ENCODE data around the gene NTSR1. TPM values are rescaled to one million over a fixed set of nuclear protein-coding genes. Genes with fewer than 3 reads are reported as not detected.

The NTSR1 gene
- under 1 TPM in 3 of 5 donors, not detected in 2; 0.33 to 0.63 (median 0.53) TPM for total RNA-seq
- 0.04 TPM for total RNA-seq (2013)
- 0 to 2.3 (median 0.23) reads per million in 29 experiments for total RNA-seq

- ChIA-PET POLR2A (no interaction called here), CTCF (no interaction called here)
- H3K4me1 Mint-ChIP-seq, result peaks cover 0 to 22% (median 11%) of the 10 kb centered on the region in 3 donors
- no peak within 1 kb of the TSS for H3K27ac Mint-ChIP-seq
- H3K27me3 Mint-ChIP-seq, result peaks cover 11 to 35% of the 10 kb centered on the region in 2 donors
- Histone ChIP-seq H3K27me3 (replicated peaks in 1 of 2; ENCODE audit: control insufficient read depth in 2 of 2, extremely low read depth in 1 of 2, insufficient read depth in 2 of 2, low read length in 1 of 2) (peaks cover 5 to 57% of the 10 kb centered on the region in 2 experiments), H3K36me3 (ENCODE audit: control insufficient read depth in 2 of 2, extremely low read depth in 1 of 2, insufficient read depth in 1 of 2, low read length in 1 of 2) (no peaks in the 10 kb centered on the region), H3K27ac (ENCODE audit: low read length) (no peak within 1 kb of the TSS), H3K4me3 (ENCODE audit: control insufficient read depth in 1 of 2, extremely low read depth in 1 of 2, low read length in 1 of 2) (peak within 1 kb of the TSS in 1 of 2 donors; percentile 51), H3K4me1 (ENCODE audit: control insufficient read depth in 1 of 2, extremely low read depth in 1 of 2, insufficient read depth in 2 of 2, low read length in 2 of 2) (peaks cover 6 to 15% of the 10 kb centered on the region in 2 experiments), H3K9me3 (no peaks in the 10 kb centered on the region)
- 15% methylated on average over 112 of the region's 124 CpGs for WGBS (ENCODE audit: insufficient coverage)
- DNase-seq (no peak), ATAC-seq (replicated peaks in 1 of 4) (peak; percentile 35 to 52 (median 41))
- H3K4me3 Mint-ChIP-seq, result peak within 1 kb of the TSS; percentile 47 to 70 (median 56)
- H3K36me3 Mint-ChIP-seq, result no peaks in the 10 kb centered on the region
- H3K9me3 Mint-ChIP-seq, result no peaks in the 10 kb centered on the region
These were observed at the start of gene NTSR1 for GRCh38 chr20:62708591-62709536. TSS of gene NTSR1 (plus strand) at chr20:62708836. CDS start at chr20:62709208, 372 bp downstream.

- H3K27me3 Mint-ChIP-seq, result no peaks in the 10 kb centered on the region
- Histone ChIP-seq H3K9me3 (no peaks in the 10 kb centered on the region), H3K4me1 (ENCODE audit: control insufficient read depth in 1 of 2, extremely low read depth in 1 of 2, insufficient read depth in 2 of 2, low read length in 2 of 2) (no peaks in the 10 kb centered on the region), H3K4me3 (ENCODE audit: control insufficient read depth in 1 of 2, extremely low read depth in 1 of 2, low read length in 1 of 2) (no peak overlapping the region), H3K27me3 (replicated peaks in 1 of 2; ENCODE audit: control insufficient read depth in 2 of 2, extremely low read depth in 1 of 2, insufficient read depth in 2 of 2, low read length in 1 of 2) (no peaks in the 10 kb centered on the region), H3K36me3 (ENCODE audit: control insufficient read depth in 2 of 2, extremely low read depth in 1 of 2, insufficient read depth in 1 of 2, low read length in 1 of 2) (no peaks in the 10 kb centered on the region), H3K27ac (ENCODE audit: low read length) (no peak overlapping the region)
- POLR2A ChIA-PET, result no interaction called here
- WGBS (ENCODE audit: insufficient coverage), result 92% methylated on average over 24 of the region's 29 CpGs
- no peak for ATAC-seq (replicated peaks in 1 of 4)
- no peak overlapping the region for H3K4me3 Mint-ChIP-seq
- no peak for DNase-seq
- H3K9me3 Mint-ChIP-seq, result no peaks in the 10 kb centered on the region
- no peaks in the 10 kb centered on the region for H3K36me3 Mint-ChIP-seq
- CTCF ChIA-PET, result no interaction called here
- no peaks in the 10 kb centered on the region for H3K4me1 Mint-ChIP-seq
- H3K27ac Mint-ChIP-seq, result no peak overlapping the region
These were observed 49.0 kb upstream of the NTSR1 start for GRCh38 chr20:62659488-62660239.

- Histone ChIP-seq H3K4me3 (ENCODE audit: control insufficient read depth in 1 of 2, extremely low read depth in 1 of 2, low read length in 1 of 2) (no peak overlapping the region), H3K4me1 (ENCODE audit: control insufficient read depth in 1 of 2, extremely low read depth in 1 of 2, insufficient read depth in 2 of 2, low read length in 2 of 2) (no peaks in the 10 kb centered on the region), H3K27me3 (replicated peaks in 1 of 2; ENCODE audit: control insufficient read depth in 2 of 2, extremely low read depth in 1 of 2, insufficient read depth in 2 of 2, low read length in 1 of 2) (no peaks in the 10 kb centered on the region), H3K27ac (ENCODE audit: low read length) (no peak overlapping the region), H3K9me3 (no peaks in the 10 kb centered on the region), H3K36me3 (ENCODE audit: control insufficient read depth in 2 of 2, extremely low read depth in 1 of 2, insufficient read depth in 1 of 2, low read length in 1 of 2) (no peaks in the 10 kb centered on the region)
- Mint-ChIP-seq H3K9me3 (no peaks in the 10 kb centered on the region), H3K27me3 (no peaks in the 10 kb centered on the region), H3K4me1 (no peaks in the 10 kb centered on the region), H3K36me3 (no peaks in the 10 kb centered on the region), H3K27ac (no peak overlapping the region), H3K4me3 (no peak overlapping the region)
- WGBS (ENCODE audit: insufficient coverage), result 95% methylated on average over 5 of the region's 15 CpGs
- CTCF ChIA-PET, result no interaction called here
- POLR2A ChIA-PET, result no interaction called here
- ATAC-seq (replicated peaks in 1 of 4) (no peak), DNase-seq (no peak)
These were observed 48.4 kb upstream of the NTSR1 start for GRCh38 chr20:62660240-62660615.

- Mint-ChIP-seq H3K27me3 (no peaks in the 10 kb centered on the region), H3K27ac (no peak overlapping the region), H3K9me3 (no peaks in the 10 kb centered on the region), H3K4me1 (no peaks in the 10 kb centered on the region), H3K4me3 (no peak overlapping the region), H3K36me3 (no peaks in the 10 kb centered on the region)
- Histone ChIP-seq H3K4me1 (ENCODE audit: control insufficient read depth in 1 of 2, extremely low read depth in 1 of 2, insufficient read depth in 2 of 2, low read length in 2 of 2) (no peaks in the 10 kb centered on the region), H3K4me3 (ENCODE audit: control insufficient read depth in 1 of 2, extremely low read depth in 1 of 2, low read length in 1 of 2) (no peak overlapping the region), H3K36me3 (ENCODE audit: control insufficient read depth in 2 of 2, extremely low read depth in 1 of 2, insufficient read depth in 1 of 2, low read length in 1 of 2) (no peaks in the 10 kb centered on the region), H3K27me3 (replicated peaks in 1 of 2; ENCODE audit: control insufficient read depth in 2 of 2, extremely low read depth in 1 of 2, insufficient read depth in 2 of 2, low read length in 1 of 2) (no peaks in the 10 kb centered on the region), H3K9me3 (no peaks in the 10 kb centered on the region), H3K27ac (ENCODE audit: low read length) (no peak overlapping the region)
- DNase-seq, result no peak
- WGBS (ENCODE audit: insufficient coverage), result 92% methylated on average over 4 of the region's 18 CpGs
- ATAC-seq (replicated peaks in 1 of 4), result no peak
- ChIA-PET POLR2A (interaction anchor here in 1 of 2 donors (0.6 kb wide), 1 partner anchor 107 kb away, joined by 4 read pairs; no protein-coding TSS in a partner anchor), CTCF (no interaction called here)
These were observed 47.9 kb upstream of the NTSR1 start for GRCh38 chr20:62660768-62661167.

GRCh38 chr20:62661647-62662046 is 47.0 kb upstream of the NTSR1 start:
- Histone ChIP-seq H3K27me3 (replicated peaks in 1 of 2; ENCODE audit: control insufficient read depth in 2 of 2, extremely low read depth in 1 of 2, insufficient read depth in 2 of 2, low read length in 1 of 2) (no peaks in the 10 kb centered on the region), H3K4me3 (ENCODE audit: control insufficient read depth in 1 of 2, extremely low read depth in 1 of 2, low read length in 1 of 2) (no peak overlapping the region), H3K36me3 (ENCODE audit: control insufficient read depth in 2 of 2, extremely low read depth in 1 of 2, insufficient read depth in 1 of 2, low read length in 1 of 2) (no peaks in the 10 kb centered on the region), H3K27ac (ENCODE audit: low read length) (no peak overlapping the region), H3K4me1 (ENCODE audit: control insufficient read depth in 1 of 2, extremely low read depth in 1 of 2, insufficient read depth in 2 of 2, low read length in 2 of 2) (no peaks in the 10 kb centered on the region), H3K9me3 (no peaks in the 10 kb centered on the region)
- ChIA-PET POLR2A (no interaction called here), CTCF (no interaction called here)
- WGBS (ENCODE audit: insufficient coverage), result 94% methylated on average over 8 of the region's 11 CpGs
- Mint-ChIP-seq H3K9me3 (no peaks in the 10 kb centered on the region), H3K4me3 (no peak overlapping the region), H3K4me1 (no peaks in the 10 kb centered on the region), H3K27ac (no peak overlapping the region), H3K27me3 (no peaks in the 10 kb centered on the region), H3K36me3 (no peaks in the 10 kb centered on the region)
- no peak for ATAC-seq (replicated peaks in 1 of 4)
- DNase-seq, result no peak

- no peak for ATAC-seq (replicated peaks in 1 of 4)
- no peaks in the 10 kb centered on the region for H3K27me3 ChIP-seq (replicated peaks in 1 of 2; ENCODE audit: control insufficient read depth in 2 of 2, extremely low read depth in 1 of 2, insufficient read depth in 2 of 2, low read length in 1 of 2)
- POLR2A ChIA-PET, result no interaction called here
These were observed 46.2 kb upstream of the NTSR1 start for GRCh38 chr20:62662422-62662821.

More at GRCh38 chr20:62662422-62662821, 46.2 kb upstream of the NTSR1 start:
- H3K9me3 Mint-ChIP-seq, result no peaks in the 10 kb centered on the region
- H3K4me1 ChIP-seq (ENCODE audit: control insufficient read depth in 1 of 2, extremely low read depth in 1 of 2, insufficient read depth in 2 of 2, low read length in 2 of 2), result no peaks in the 10 kb centered on the region
- H3K27ac ChIP-seq (ENCODE audit: low read length), result no peak overlapping the region
- no peak for DNase-seq
- 80% methylated on average over 3 of the region's 6 CpGs for WGBS (ENCODE audit: insufficient coverage)
- no peaks in the 10 kb centered on the region for H3K36me3 Mint-ChIP-seq
- H3K9me3 ChIP-seq, result no peaks in the 10 kb centered on the region
- no peaks in the 10 kb centered on the region for H3K36me3 ChIP-seq (ENCODE audit: control insufficient read depth in 2 of 2, extremely low read depth in 1 of 2, insufficient read depth in 1 of 2, low read length in 1 of 2)
- H3K4me3 Mint-ChIP-seq, result no peak overlapping the region
- H3K27me3 Mint-ChIP-seq, result no peaks in the 10 kb centered on the region
- CTCF ChIA-PET, result no interaction called here
- no peak overlapping the region for H3K27ac Mint-ChIP-seq
- H3K4me1 Mint-ChIP-seq, result no peaks in the 10 kb centered on the region
- H3K4me3 ChIP-seq (ENCODE audit: control insufficient read depth in 1 of 2, extremely low read depth in 1 of 2, low read length in 1 of 2), result no peak overlapping the region
